GM19397 (cell line): Measurements from ENCODE around the gene NTMT1.
A peak's percentile ranks its signal among the peaks of the same experiment; 100 is the strongest.
"Not testable (repeated sequence)": the region's sequence is repeated elsewhere in the genome, so short reads cannot be mapped to it uniquely, and the experiment has no call there.

Experiments
- ATAC-seq: cut with Tn5 transposase; IDR thresholded peaks from one replicate; pipeline ENCODE4 v1.9.1; 2021; ENCODE audit warnings: mild to moderate bottlenecking, moderate library complexity; ENCODE audit not compliant: unreplicated experiment

NTMT1 gene

DNA sequence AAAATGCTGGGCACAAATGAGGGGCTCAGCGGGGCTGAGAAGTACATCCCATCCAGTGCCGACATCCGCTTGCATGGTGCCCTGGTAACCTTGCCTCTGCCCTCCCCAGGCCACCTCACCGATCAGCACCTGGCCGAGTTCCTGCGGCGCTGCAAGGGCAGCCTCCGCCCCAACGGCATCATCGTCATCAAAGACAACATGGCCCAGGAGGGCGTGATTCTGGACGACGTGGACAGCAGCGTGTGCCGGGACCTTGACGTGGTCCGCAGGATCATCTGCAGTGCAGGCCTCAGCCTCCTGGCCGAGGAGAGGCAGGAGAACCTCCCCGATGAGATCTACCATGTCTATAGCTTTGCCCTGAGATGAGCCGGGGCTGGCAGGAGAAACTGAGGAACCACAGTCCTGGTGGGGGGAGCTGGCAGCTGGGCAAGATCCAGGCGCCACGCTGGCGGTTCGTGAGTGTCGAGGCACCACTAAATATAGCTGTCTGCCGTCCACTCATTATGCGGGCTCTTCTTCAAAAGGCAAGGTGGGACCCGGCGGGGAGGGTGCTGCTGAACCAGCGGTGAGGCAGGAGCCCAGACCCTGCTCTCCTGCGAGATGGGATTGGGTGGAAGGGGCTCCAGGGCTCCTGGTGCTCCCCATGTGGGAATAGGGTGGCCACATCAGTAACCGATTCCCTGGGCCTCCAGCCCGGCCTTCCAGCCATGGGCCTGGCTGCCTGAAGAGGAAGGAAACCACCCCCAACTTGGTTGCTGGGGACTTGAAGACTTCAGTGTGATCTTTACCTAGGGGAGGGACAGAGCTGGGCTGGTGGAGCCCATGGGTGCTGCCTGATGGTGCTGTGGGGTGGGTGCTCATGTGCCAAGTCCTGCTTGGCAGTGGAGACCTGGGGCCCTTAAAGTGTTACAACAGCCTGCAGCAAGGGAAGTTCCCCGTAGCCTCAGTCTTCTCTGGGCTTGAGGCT is 9.4 kb downstream of the NTMT1 start:
- ATAC-seq, result no peak

DNA sequence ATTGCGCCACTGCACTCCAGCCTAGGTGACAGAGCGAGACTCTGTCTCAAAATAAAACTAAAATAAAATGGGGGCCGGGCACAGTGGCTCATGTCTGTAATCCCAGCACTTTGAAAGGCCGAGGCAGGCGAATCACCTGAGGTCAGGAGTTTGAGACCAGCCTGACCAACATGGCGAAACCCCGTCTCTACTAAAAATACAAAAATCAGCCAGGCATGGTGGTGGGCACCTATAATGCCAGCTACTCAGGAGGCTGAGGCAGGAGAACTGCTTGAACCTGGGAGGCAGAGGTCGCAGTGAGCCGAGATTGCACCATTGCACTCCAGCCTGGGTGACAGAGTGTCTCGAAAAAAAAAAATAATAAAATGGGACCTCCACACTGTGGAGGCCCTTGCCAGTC is 10.4 kb downstream of the NTMT1 start:
- ATAC-seq, result not testable (repeated sequence)

DNA sequence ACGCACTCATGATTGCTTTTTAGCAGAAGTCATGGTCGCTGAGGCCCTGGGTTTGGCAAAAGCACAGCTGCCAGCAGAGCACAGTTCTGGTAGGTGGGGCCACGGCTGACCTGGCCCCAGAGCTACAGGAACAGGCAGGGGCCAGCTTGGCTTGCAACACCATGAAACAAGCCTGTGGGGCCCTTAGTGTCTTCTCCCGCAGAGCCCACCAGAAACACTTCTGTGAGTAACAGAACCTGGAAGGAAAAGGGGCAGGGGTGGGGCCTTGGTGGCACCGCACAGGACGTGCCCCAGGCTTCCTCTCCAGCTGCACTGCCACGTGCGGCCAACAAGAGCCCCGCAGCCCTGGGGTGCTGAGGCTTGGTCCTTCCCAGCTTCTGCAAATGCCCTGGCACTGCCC is 11.1 kb downstream of the NTMT1 start:
- no peak for ATAC-seq

DNA sequence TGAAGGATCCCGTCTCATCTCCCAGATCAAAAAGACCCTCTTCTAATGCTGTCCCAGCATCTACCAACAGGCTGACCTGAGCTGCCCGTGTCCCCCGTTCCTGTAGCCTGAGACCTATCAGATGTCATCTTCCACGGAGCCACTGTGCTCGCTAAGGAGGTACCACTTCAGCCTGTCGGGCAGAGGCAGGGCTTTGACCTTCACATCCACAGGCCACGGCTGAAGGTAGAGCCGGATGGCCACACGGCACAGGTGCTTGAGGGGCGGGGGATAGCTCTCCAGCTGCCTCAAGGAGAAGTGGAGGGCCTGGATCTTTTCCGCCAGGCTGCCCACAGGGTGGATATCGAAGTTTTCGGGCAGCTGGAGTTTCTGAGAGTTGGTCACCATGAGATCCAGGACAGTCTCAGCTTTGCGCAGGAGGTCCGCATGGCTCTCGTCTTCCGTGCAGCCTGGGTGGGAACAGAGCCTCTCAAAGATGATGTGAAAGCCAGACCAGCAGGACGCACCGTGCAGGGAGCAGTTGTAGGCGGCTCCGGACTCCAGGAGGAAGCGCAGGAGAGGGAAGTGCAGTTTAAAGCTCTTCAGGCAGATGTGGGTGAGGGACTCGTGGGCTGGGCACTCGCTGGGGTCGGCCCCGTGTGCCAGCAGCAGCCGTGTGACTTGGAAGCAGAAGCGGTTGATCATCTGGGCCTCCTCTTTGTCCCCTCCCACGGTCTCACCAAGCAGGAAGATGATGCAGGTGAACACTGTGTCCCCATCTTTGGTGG is 11.9 kb downstream of the NTMT1 start:
- ATAC-seq, result no peak

- ATAC-seq, result no peak
These were observed 13.2 kb downstream of the NTMT1 start for GRCh38 chr9:129639034-129639630.

- ATAC-seq, result no peak
These were observed 13.8 kb downstream of the NTMT1 start for GRCh38 chr9:129639756-129640085.

GRCh38 chr9:129640086-129640870 is 14.3 kb downstream of the NTMT1 start:
- no peak for ATAC-seq

- peak; percentile 11 for ATAC-seq
These were observed 15.1 kb downstream of the NTMT1 start for GRCh38 chr9:129640871-129641749.

DNA sequence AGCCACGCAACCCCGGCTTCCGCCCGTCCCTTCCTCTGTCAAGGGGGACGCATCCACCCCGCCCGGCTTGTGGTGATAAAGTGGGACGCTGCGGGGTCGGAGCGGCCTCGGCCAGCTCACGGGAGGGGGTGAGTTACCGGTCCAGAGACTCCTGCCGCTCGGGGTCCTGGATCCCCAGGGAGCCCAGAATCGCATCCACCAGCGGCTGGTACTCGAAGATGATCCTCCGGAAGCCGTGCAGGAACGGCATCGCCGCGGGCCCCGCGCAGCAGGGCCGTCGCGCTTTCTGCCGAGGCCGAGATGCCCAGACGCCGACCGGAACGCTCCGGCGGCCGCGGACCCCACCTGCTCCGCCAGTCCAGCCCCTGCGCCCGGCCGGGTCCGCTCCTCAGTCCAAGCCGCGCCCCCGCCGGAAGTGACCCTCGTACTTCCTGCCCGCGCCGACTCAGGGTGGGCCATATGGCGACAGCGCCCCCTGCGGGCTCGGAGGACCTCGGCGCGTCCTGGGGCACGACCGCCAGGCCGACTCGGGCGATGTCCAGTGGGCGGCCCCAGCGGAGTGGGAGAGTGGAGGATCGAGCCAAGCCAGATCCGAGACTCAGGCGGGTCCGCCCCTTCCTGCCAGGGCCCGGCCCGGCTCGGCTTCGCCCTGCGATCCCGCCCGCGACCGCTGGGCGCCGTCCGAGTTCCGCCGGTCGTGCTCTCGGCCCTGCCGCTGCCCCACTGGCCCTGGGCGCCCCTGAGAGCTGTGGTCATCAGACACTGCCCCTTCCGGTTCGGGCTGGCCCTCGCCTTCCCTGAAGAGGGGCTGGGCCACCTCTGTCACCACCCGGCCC is 16.0 kb downstream of the NTMT1 start, which contains the start of gene ASB6:
Gene ASB6, minus strand, starts transcription at position 402 of the 836 bp plus-strand sequence. Its CDS starts 152 bp downstream, at position 250.
- peak; percentile 89 for ATAC-seq

GRCh38 chr9:129643706-129644105 is 17.7 kb downstream of the NTMT1 start:
- no peak for ATAC-seq

DNA sequence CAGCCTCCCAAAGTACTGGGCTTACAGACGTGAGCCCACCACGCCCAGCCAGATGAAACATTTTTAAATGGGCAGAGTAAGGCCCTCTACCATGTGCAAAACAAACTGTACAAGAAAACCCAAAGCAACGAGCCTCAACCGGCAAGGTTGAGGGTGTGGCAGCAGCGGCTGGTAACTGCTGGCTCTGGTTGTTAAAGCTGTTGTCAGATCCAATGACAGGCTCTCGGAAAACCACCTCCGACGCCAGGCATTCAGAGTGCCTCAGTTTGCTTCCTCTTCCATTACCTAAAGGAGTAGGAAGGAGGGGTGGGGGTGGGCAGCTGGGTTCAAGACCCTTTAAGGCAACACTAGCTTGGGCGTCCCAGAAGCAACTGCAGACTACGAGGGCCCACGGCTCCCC is 18.4 kb downstream of the NTMT1 start:
- ATAC-seq, result no peak

DNA sequence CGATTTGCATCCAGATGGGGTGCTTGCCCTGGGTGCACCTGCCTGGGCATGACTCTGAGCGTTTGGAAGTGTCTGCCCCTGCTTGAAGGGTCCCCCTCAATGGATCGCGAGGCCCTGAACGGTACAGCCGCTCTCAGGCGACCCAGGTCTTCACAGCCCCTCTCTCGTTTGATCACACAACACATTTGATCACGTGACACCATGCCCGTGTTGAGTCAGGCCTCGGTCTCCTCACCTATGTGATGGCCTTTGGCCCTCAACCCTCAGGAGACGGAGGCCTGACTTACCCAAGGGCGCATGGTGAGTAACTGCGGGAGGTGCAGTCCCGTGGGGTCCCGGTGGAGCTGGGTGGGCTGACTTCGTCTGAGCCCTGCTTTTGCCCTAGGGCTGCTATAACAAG is 18.9 kb downstream of the NTMT1 start:
- ATAC-seq, result no peak

DNA sequence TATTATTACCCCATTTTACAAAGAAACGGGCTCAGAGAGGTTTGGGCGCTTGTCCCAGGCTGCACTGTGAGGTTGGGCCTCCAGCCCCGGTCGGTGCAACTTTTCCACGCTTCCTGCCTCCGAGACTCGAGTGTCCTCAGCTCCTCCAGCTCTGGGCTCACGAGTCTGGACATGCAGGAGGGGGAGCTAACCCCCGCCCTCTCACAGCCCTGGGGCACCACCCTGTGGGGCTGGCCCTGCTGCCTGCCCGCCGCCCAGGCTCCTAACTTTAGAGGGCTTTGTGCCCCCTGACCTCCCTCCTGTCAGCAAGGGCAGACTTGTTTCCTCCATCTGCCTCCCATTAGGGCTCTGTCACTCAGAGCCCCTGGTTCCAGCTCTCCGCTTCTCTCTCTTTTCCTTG is 20.3 kb downstream of the NTMT1 start:
- no peak for ATAC-seq

DNA sequence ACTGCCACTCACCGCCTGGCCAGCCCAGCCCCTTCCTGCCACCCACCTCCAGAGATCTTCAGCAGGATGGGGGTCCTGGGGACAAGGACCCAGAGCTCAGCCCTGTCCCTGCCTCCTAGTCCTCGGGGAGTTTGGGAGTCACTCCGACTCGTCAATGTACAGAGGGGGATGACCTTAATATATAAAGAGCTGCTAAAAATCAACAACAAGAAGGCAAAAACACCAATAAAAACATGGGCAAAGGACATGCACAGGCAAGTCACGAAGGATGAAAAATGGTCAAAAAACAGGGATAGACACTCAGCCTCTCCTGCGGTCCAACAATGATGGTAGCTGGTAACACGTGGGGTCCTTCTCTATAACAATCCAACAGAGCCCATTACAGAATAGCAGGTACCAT is 20.7 kb downstream of the NTMT1 start:
- no peak for ATAC-seq

GRCh38 chr9:129647635-129648034 is 21.7 kb downstream of the NTMT1 start:
- no peak for ATAC-seq

DNA sequence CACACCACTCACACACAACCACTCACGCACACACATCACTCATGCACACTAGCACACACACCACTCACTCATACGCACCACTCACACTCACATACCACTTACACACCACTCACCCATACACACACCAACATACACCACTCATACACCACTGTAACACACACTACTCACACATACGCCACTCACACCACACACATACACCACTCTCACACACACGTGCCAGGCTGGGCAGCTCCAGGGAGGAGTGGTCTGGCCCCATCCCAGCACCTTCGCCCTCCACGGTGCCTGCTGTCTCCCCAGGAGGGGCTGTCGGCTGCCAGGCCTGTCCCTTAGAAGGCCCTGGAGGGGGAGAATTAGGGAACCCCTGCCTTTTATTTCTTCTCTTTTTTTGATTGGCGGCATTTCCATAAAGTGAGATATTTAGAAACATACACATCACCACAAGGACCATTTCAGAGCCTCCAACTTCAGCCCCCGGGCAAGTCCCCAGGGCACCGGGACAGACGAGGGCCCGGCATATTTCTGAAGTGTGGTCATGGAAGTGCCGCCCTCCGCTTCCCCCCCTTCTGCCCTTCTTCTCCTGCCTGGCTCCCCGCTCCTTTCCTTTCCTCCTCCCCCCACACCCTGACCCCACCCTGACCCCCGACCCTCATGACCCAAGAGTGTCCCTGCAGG is 22.3 kb downstream of the NTMT1 start:
- ATAC-seq, result no peak

DNA sequence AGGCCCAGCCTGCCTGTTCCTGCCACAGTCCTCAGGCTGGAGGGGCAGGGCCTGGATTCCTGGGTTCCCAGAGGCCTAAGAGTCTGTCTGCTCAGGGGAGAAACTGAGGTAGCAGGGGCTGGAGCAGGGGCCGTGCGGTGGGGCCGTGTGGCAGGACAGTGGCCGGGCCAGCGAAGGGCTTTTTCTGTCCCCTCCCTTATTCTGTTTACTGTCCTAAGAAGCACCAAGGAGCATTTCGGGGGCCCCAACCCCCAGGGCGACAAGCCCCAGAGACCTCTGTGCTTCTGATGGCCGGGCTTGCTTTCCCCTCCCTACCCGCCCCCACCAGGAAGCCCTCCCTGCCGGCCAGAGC is 22.8 kb downstream of the NTMT1 start:
- ATAC-seq, result no peak
